HEK293 (cell line): ENCODE results near the gene CLIC4.

Source experiments
- CTCF ChIA-PET: fragments of 350-600 bp; formaldehyde crosslinking; extraction: SDS; loops from one replicate; lab custom pipeline; 2021; ENCODE audit warnings: antibody characterized with exemption; lab: Yijun Ruan, JAX
- POLR2A ChIA-PET: fragments of 300-600 bp; formaldehyde crosslinking; extraction: SDS; loops from one replicate; lab custom pipeline; 2020; ENCODE audit warnings: antibody characterized with exemption, inconsistent platforms; lab: Yijun Ruan, JAX
- H3K27ac ChIP-seq: fragments of 200-500 bp; sonication (Bioruptor generic); 2 replicates; pipeline ENCODE4 v1.5.1; 2014; ENCODE audit warnings: low read depth, low read length, control low read depth, inconsistent platforms; ENCODE audit errors: extremely low read depth
- H3K36me3 ChIP-seq, 2 experiments: fragments of 200-500 bp in 1 of 2; sonication (Bioruptor generic) in 1 of 2; 1 replicate in 1 of 2; 2 replicates in 1 of 2; pipeline ENCODE4 v1.5.1; 2014 to 2017; ENCODE audit warnings: inconsistent platforms in 2 of 2, low read length in 2 of 2; ENCODE audit not compliant: control insufficient read depth in 2 of 2, insufficient read depth in 1 of 2
- H3K4me1 ChIP-seq: fragments of 200-500 bp; sonication (Bioruptor generic); 2 replicates; pipeline ENCODE4 v1.5.1; 2014; ENCODE audit warnings: mild to moderate bottlenecking, low read length, inconsistent platforms; ENCODE audit not compliant: control insufficient read depth, insufficient read depth
- H3K4me3 ChIP-seq: 2 replicates; pipeline ENCODE4 v1.5.1; 2011; ENCODE audit warnings: low read depth, mild to moderate bottlenecking, control low read depth, low read length, moderate library complexity
- H3K9me3 ChIP-seq: fragments of 200-500 bp; sonication (Bioruptor generic); 2 replicates; pipeline ENCODE4 v1.5.1; 2014; ENCODE audit warnings: low read depth, low read length, inconsistent platforms; ENCODE audit not compliant: control insufficient read depth, insufficient read depth
- BCL11B ChIP-seq: fragments of 450-650 bp; formaldehyde crosslinking; IDR thresholded peaks from 2 replicates; pipeline ENCODE4 v1.5.1; 2016; ENCODE audit warnings: low read depth, missing biosample characterization, missing genetic modification characterization
- ELK4 ChIP-seq: IDR thresholded peaks from 2 replicates; pipeline ENCODE4 v1.6.1; 2011; ENCODE audit warnings: mild to moderate bottlenecking, low read depth, low read length, borderline replicate concordance
- KLF17 ChIP-seq: fragments of 450-650 bp; formaldehyde crosslinking; IDR thresholded peaks from 2 replicates; pipeline ENCODE4 v1.5.1; 2016; ENCODE audit warnings: missing biosample characterization, missing genetic modification characterization
- KLF8 ChIP-seq: fragments of 450-650 bp; formaldehyde crosslinking; IDR thresholded peaks from 2 replicates; pipeline ENCODE4 v1.5.1; 2016; ENCODE audit warnings: missing biosample characterization, missing genetic modification characterization
- MEIS1 ChIP-seq: sonication (generic); formaldehyde crosslinking; IDR thresholded peaks from 2 replicates; pipeline ENCODE4 v1.8.1; 2022; ENCODE audit warnings: missing genetic modification reagents, mild to moderate bottlenecking, borderline replicate concordance
- YY2 ChIP-seq: fragments of 450-650 bp; formaldehyde crosslinking; IDR thresholded peaks from 2 replicates; pipeline ENCODE4 v1.5.1; 2016; ENCODE audit warnings: missing biosample characterization, missing genetic modification characterization
- ZBTB11 ChIP-seq: fragments of 450-650 bp; formaldehyde crosslinking; conservative IDR thresholded peaks from 2 replicates; pipeline ENCODE4 v1.5.1; 2016; ENCODE audit warnings: low read depth, missing biosample characterization, missing genetic modification characterization
- ZBTB48 ChIP-seq: fragments of 450-650 bp; formaldehyde crosslinking; IDR thresholded peaks from 2 replicates; pipeline ENCODE4 v1.5.1; 2016; ENCODE audit warnings: missing biosample characterization, missing genetic modification characterization
- ZEB2 ChIP-seq: fragments of 450-650 bp; formaldehyde crosslinking; IDR thresholded peaks from 2 replicates; pipeline ENCODE4 v1.5.1; 2016; ENCODE audit warnings: missing biosample characterization, missing genetic modification characterization
- ZNF24 ChIP-seq: fragments of 450-650 bp; formaldehyde crosslinking; IDR thresholded peaks from 2 replicates; pipeline ENCODE4 v1.5.1; 2016; ENCODE audit warnings: missing biosample characterization, missing genetic modification characterization
- ZNF266 ChIP-seq: fragments of 450-650 bp; formaldehyde crosslinking; IDR thresholded peaks from 2 replicates; pipeline ENCODE4 v1.5.1; 2016; ENCODE audit warnings: missing biosample characterization, missing genetic modification characterization, low read depth
- ZNF366 ChIP-seq: fragments of 450-650 bp; formaldehyde crosslinking; conservative IDR thresholded peaks from 2 replicates; pipeline ENCODE4 v1.5.1; 2016; ENCODE audit warnings: missing biosample characterization, missing genetic modification characterization
- ZNF37A ChIP-seq: fragments of 450-650 bp; IDR thresholded peaks from 2 replicates; pipeline ENCODE4 v1.5.1; 2018; ENCODE audit warnings: missing biosample characterization, missing genetic modification characterization
- ZNF416 ChIP-seq: fragments of 450-650 bp; formaldehyde crosslinking; IDR thresholded peaks from 2 replicates; pipeline ENCODE4 v1.5.1; 2016; ENCODE audit warnings: missing biosample characterization, missing genetic modification characterization
- ZNF510 ChIP-seq: fragments of 450-650 bp; formaldehyde crosslinking; IDR thresholded peaks from 2 replicates; pipeline ENCODE4 v1.5.1; 2018; ENCODE audit warnings: mild to moderate bottlenecking, missing genetic modification characterization, missing biosample characterization; ENCODE audit not compliant: insufficient replicate concordance
- ZNF555 ChIP-seq: fragments of 450-650 bp; formaldehyde crosslinking; conservative IDR thresholded peaks from 2 replicates; pipeline ENCODE4 v1.5.1; 2017; ENCODE audit warnings: missing biosample characterization, mild to moderate bottlenecking, missing genetic modification characterization, inconsistent platforms
- ZNF560 ChIP-seq: fragments of 450-650 bp; formaldehyde crosslinking; IDR thresholded peaks from 2 replicates; pipeline ENCODE4 v1.5.1; 2017; ENCODE audit warnings: missing biosample characterization, missing genetic modification characterization, borderline replicate concordance
- ZNF600 ChIP-seq: fragments of 450-650 bp; formaldehyde crosslinking; IDR thresholded peaks from 2 replicates; pipeline ENCODE4 v1.5.1; 2016; ENCODE audit warnings: missing biosample characterization, missing genetic modification characterization
- ZNF664 ChIP-seq: fragments of 450-650 bp; formaldehyde crosslinking; IDR thresholded peaks from 2 replicates; pipeline ENCODE4 v1.5.1; 2016; ENCODE audit warnings: missing biosample characterization, missing genetic modification characterization
- ZXDB ChIP-seq: fragments of 450-650 bp; formaldehyde crosslinking; IDR thresholded peaks from 2 replicates; pipeline ENCODE4 v1.5.1; 2016; ENCODE audit warnings: missing biosample characterization, missing genetic modification characterization
- TF ChIP-seq, protein P1 (sequence below): fragments of 450-650 bp; formaldehyde crosslinking; IDR thresholded peaks from 2 replicates; pipeline ENCODE4 v1.5.1; 2016; ENCODE audit warnings: missing biosample characterization, missing genetic modification characterization

Gene CLIC4

DNA sequence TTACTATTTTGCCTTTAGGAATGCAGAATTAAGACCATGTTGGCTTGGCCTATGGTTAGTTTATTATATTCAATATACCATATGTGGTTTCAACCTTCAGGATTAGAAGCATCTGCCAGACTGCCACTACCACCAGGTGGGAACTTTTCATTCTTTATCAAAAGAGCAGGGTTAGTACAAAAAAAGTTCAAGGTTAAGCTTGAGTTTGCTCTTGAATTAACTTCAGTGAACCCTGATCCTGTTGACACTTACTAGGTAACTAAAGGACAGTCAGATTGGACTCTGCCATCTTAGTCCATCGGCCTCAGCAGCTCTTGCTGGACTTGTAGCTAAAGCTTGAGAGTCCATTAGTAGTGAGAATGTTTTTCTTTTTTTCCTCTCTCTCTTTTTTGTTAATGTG, 22.1 kb downstream of the CLIC4 start:
- CTCF ChIA-PET, result no interaction called here
- Histone ChIP-seq H3K9me3 (no peaks in the 10 kb centered on the region), H3K27ac (no peak overlapping the region), H3K4me3 (no peak overlapping the region), H3K36me3 (no peaks in the 10 kb centered on the region), H3K4me1 (peaks cover 24% of the 10 kb centered on the region)
- TF ChIP-seq BCL11B (tag by site-specific recombination), result no peak
- POLR2A ChIA-PET, result no interaction called here

DNA sequence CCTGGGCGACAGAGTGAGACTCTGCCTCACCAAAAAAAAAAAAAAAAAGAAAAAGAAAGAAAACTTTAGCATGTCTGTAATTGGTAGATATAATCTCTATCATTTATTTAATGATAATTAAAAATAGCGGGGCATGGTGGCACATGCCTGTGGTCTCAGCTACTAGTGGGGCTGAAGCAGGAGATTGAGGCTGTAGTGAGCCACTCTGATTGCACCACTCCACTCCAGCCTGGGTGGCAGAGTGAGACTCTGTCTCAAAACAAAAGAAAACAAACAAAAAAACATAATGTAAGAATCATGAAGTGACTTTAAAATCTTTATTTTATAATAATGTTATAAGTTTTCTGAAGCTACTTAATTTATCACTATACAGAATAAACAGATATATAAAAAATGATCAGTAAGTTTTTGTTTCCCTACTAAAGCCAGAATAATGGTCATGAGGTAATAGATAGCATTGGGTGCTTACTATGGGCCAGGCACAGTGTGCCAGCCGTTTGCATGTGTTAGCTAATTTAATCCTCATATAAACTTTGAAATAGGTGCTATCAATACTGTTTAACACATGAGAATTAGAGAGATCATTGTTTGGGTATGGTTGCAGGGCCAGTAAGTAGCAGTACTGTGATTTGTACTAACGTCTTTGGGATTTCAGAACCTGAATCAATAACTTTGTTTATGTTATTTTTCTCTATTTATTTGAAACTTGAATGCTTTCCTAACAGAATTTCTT, 23.8 kb downstream of the CLIC4 start:
- ChIA-PET CTCF (interaction anchor here (0.6 kb wide), 3 partner anchors 13 to 79 kb away, joined by 3 to 5 read pairs (median 4); no protein-coding TSS in a partner anchor), POLR2A (interaction anchor here (1.0 to 2.3 kb wide), 2 partner anchors 24 to 64 kb away, joined by 6 to 10 read pairs; partner anchors contain the start of gene CLIC4)
- TF ChIP-seq ZNF600 (tag by site-specific recombination) (peak; percentile 73), ZEB2 (0 out of 2 replicates have a peak, but pooled peaks have one; percentile 7), ZNF664 (tag by site-specific recombination) (peak; percentile 83), ZNF555 (tag by site-specific recombination) (no peak)
- TF ChIP-seq, all 188 proteins: peak for 3
- peaks cover 24% of the 10 kb centered on the region for H3K4me1 ChIP-seq
- no peaks in the 10 kb centered on the region for H3K9me3 ChIP-seq
- H3K27ac ChIP-seq, result peak overlapping the region; percentile 57; the same call in 1 of the 2 replicates
- H3K4me3 ChIP-seq, result no peak overlapping the region
- H3K36me3 ChIP-seq, result no peaks in the 10 kb centered on the region; a peak in 1 of 3 replicates

GRCh38 chr1:24769656-24770651, 24.7 kb downstream of the CLIC4 start:
- Histone ChIP-seq H3K4me3 (no peak overlapping the region), H3K9me3 (no peaks in the 10 kb centered on the region), H3K36me3 (no peaks in the 10 kb centered on the region; a peak in 1 of 3 replicates), H3K27ac (peak overlapping the region; percentile 57), H3K4me1 (peaks cover 19% of the 10 kb centered on the region)
- CTCF ChIA-PET, result interaction anchor here (0.6 to 2.4 kb wide), 7 partner anchors 13 to 425 kb away, joined by 3 to 9 read pairs (median 3); no protein-coding TSS in a partner anchor
- POLR2A ChIA-PET, result interaction anchor here (0.7 to 2.3 kb wide), 2 partner anchors 25 to 1289 kb away, joined by 3 to 10 read pairs; partner anchors contain the start of gene CLIC4
- peak; percentile 7; the same call in 1 of the 2 replicates for TF ChIP-seq ZNF664 (tag by site-specific recombination)
- TF ChIP-seq ZNF366 (tag by site-specific recombination), result peak; percentile 82
- no peak for TF ChIP-seq YY2
- TF ChIP-seq ZNF24 (tag by site-specific recombination), result no peak
- TF ChIP-seq ZNF266, result no peak
- TF ChIP-seq, protein P1, sequence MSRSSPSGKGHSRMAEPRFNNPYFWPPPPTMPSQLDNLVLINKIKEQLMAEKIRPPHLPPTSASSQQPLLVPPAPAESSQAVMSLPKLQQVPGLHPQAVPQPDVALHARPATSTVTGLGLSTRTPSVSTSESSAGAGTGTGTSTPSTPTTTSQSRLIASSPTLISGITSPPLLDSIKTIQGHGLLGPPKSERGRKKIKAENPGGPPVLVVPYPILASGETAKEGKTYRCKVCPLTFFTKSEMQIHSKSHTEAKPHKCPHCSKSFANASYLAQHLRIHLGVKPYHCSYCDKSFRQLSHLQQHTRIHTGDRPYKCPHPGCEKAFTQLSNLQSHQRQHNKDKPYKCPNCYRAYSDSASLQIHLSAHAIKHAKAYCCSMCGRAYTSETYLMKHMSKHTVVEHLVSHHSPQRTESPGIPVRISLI (tag by site-specific recombination), result peak; percentile 95
- no peak for TF ChIP-seq ZBTB48
- TF ChIP-seq ELK4, result no peak
- no peak for TF ChIP-seq KLF17 (tag by site-specific recombination)
- no peak for TF ChIP-seq ZBTB11 (tag by site-specific recombination)
- no peak for TF ChIP-seq ZNF416 (tag by site-specific recombination)
- no peak for TF ChIP-seq MEIS1 (CRISPR knock-in tag)
- peak; percentile 26; the same call in 1 of the 2 replicates for TF ChIP-seq ZXDB
- TF ChIP-seq ZNF510 (tag by site-specific recombination), result no peak
- TF ChIP-seq KLF8 (tag by site-specific recombination), result no peak
- TF ChIP-seq ZNF560 (tag by site-specific recombination), result no peak
- no peak for TF ChIP-seq ZNF37A
